ENCODE results near the gene CMKLR1.

The CMKLR1 gene

DNA sequence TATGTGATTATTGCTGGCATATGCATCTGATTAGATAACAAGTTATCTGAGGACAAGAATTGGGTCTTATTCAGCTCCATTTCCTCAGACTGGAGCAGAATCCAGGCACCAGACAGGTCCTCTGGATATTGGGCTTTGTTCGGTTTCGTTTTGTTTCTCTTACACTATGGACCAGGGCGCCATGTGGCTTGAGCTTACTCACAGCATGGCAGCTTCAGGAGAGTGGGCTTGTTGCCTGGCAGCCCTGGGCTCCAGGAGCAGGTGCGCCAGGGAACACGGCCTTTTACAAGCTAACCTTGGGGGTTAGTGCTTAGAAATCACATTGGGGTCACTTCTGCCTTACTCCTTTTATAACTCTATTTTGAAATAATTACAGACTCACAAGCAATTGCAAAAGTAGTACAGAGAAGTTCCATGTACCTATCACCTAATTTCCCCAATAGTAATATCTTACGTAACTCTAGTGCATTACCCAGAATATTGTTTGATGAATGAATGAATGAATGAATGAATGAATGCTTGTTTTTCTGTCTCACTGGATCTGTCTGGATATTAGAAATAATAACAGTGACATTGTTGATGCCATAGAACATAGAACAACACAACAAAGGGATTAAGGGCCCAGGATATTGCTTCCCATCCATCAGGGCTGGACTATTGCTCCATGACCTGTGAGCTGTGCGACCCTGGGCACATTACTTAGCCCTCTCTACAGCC is 39.0 kb downstream of the CMKLR1 start:
- TF ChIP-seq, protein P1, sequence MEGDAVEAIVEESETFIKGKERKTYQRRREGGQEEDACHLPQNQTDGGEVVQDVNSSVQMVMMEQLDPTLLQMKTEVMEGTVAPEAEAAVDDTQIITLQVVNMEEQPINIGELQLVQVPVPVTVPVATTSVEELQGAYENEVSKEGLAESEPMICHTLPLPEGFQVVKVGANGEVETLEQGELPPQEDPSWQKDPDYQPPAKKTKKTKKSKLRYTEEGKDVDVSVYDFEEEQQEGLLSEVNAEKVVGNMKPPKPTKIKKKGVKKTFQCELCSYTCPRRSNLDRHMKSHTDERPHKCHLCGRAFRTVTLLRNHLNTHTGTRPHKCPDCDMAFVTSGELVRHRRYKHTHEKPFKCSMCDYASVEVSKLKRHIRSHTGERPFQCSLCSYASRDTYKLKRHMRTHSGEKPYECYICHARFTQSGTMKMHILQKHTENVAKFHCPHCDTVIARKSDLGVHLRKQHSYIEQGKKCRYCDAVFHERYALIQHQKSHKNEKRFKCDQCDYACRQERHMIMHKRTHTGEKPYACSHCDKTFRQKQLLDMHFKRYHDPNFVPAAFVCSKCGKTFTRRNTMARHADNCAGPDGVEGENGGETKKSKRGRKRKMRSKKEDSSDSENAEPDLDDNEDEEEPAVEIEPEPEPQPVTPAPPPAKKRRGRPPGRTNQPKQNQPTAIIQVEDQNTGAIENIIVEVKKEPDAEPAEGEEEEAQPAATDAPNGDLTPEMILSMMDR (IDR thresholded peaks at IDR 0.05), result no peak
- H3K9ac ChIP-seq, result no peak overlapping the region
- H2AFZ ChIP-seq, result no peak overlapping the region
- H3K27ac ChIP-seq, result no peak overlapping the region
- no peak overlapping the region for H3K4me2 ChIP-seq (ENCODE audit: low read length)
- no peaks in the 10 kb centered on the region for H3K36me3 ChIP-seq (ENCODE audit: control insufficient read depth, insufficient read depth, low read length)
- no peaks in the 10 kb centered on the region for H3K9me3 ChIP-seq (ENCODE audit: control insufficient read depth, low read length)
- H3K4me3 ChIP-seq (ENCODE audit: low read depth, low read length), result no peak overlapping the region
- H3K27me3 ChIP-seq (ENCODE audit: control insufficient read depth, insufficient read depth, low read length), result no peaks in the 10 kb centered on the region
- H3K79me2 ChIP-seq, result no peaks in the 10 kb centered on the region
- peaks cover 28% of the 10 kb centered on the region for H3K4me1 ChIP-seq

- Histone ChIP-seq H3K9me3 (ENCODE audit: control insufficient read depth, low read length) (no peaks in the 10 kb centered on the region), H3K4me2 (ENCODE audit: low read length) (no peak overlapping the region), H2AFZ (no peak overlapping the region), H3K27ac (no peak overlapping the region), H3K4me1 (peaks cover 22% of the 10 kb centered on the region), H3K4me3 (ENCODE audit: low read depth, low read length) (no peak overlapping the region), H3K36me3 (ENCODE audit: control insufficient read depth, insufficient read depth, low read length) (no peaks in the 10 kb centered on the region), H3K9ac (no peak overlapping the region), H3K79me2 (no peaks in the 10 kb centered on the region), H3K27me3 (ENCODE audit: control insufficient read depth, insufficient read depth, low read length) (no peaks in the 10 kb centered on the region)
- TF ChIP-seq, protein P1 (IDR thresholded peaks at IDR 0.05), result no peak
These were observed 39.6 kb downstream of the CMKLR1 start for GRCh38 chr12:108299516-108299915.

GRCh38 chr12:108298761-108299275 is 40.3 kb downstream of the CMKLR1 start:
- Histone ChIP-seq H3K27ac (no peak overlapping the region), H3K9me3 (ENCODE audit: control insufficient read depth, low read length) (no peaks in the 10 kb centered on the region), H3K4me2 (ENCODE audit: low read length) (no peak overlapping the region), H3K79me2 (no peaks in the 10 kb centered on the region), H3K4me1 (peaks cover 15% of the 10 kb centered on the region), H2AFZ (no peak overlapping the region), H3K36me3 (ENCODE audit: control insufficient read depth, insufficient read depth, low read length) (no peaks in the 10 kb centered on the region), H3K9ac (no peak overlapping the region), H3K27me3 (ENCODE audit: control insufficient read depth, insufficient read depth, low read length) (no peaks in the 10 kb centered on the region), H3K4me3 (ENCODE audit: low read depth, low read length) (no peak overlapping the region)
- TF ChIP-seq, protein P1 (IDR thresholded peaks at IDR 0.05), result no peak

- Histone ChIP-seq H3K9ac (no peak overlapping the region), H3K4me1 (peaks cover 8% of the 10 kb centered on the region), H3K79me2 (no peaks in the 10 kb centered on the region), H3K27ac (no peak overlapping the region), H3K4me2 (ENCODE audit: low read length) (no peak overlapping the region), H3K27me3 (ENCODE audit: control insufficient read depth, insufficient read depth, low read length) (no peaks in the 10 kb centered on the region), H3K36me3 (ENCODE audit: control insufficient read depth, insufficient read depth, low read length) (no peaks in the 10 kb centered on the region), H3K4me3 (ENCODE audit: low read depth, low read length) (no peak overlapping the region), H2AFZ (no peak overlapping the region), H3K9me3 (ENCODE audit: control insufficient read depth, low read length) (no peaks in the 10 kb centered on the region)
- TF ChIP-seq, protein P1 (IDR thresholded peaks at IDR 0.05), result no peak
These were observed 41.0 kb downstream of the CMKLR1 start for GRCh38 chr12:108297895-108298760.

Measured in parathyroid adenoma (tissue), 2 donors.